ENCODE data around the gene SLIT3.

Gene SLIT3

GRCh38 chr5:168613996-168614395, 686.9 kb downstream of the SLIT3 start:
- DNase-seq (ENCODE audit: extremely low read depth, insufficient read length): no peak

GRCh38 chr5:168613396-168613795, 687.5 kb downstream of the SLIT3 start:
- no peak for TF ChIP-seq CTCF (IDR thresholded peaks at IDR 0.05; ENCODE audit: insufficient read depth, low read length, poor library complexity, severe bottlenecking)
- Histone ChIP-seq H3K36me3 (ENCODE audit: control insufficient read depth, insufficient read depth, low read length) (no peaks in the 10 kb centered on the region), H3K27me3 (replicated peaks; ENCODE audit: control insufficient read depth, insufficient read depth, low read length) (no peaks in the 10 kb centered on the region), H3K4me3 (replicated peaks; ENCODE audit: low read depth, low read length) (no peak overlapping the region)
- no peak for DNase-seq (ENCODE audit: extremely low read depth, insufficient read length)

More at GRCh38 chr5:168613996-168614395, 686.9 kb downstream of the SLIT3 start:
- H3K27me3 ChIP-seq (replicated peaks; ENCODE audit: control insufficient read depth, insufficient read depth, low read length): no peaks in the 10 kb centered on the region
- no peaks in the 10 kb centered on the region for H3K36me3 ChIP-seq (ENCODE audit: control insufficient read depth, insufficient read depth, low read length)
- TF ChIP-seq CTCF (IDR thresholded peaks at IDR 0.05; ENCODE audit: insufficient read depth, low read length, poor library complexity, severe bottlenecking): no peak
- H3K4me3 ChIP-seq (replicated peaks; ENCODE audit: low read depth, low read length): no peak overlapping the region

GRCh38 chr5:168612996-168613395, 687.9 kb downstream of the SLIT3 start:
- no peak for TF ChIP-seq CTCF (IDR thresholded peaks at IDR 0.05; ENCODE audit: insufficient read depth, low read length, poor library complexity, severe bottlenecking)

GRCh38 chr5:168612123-168612522, 688.8 kb downstream of the SLIT3 start:
- Histone ChIP-seq H3K27me3 (replicated peaks; ENCODE audit: control insufficient read depth, insufficient read depth, low read length) (no peaks in the 10 kb centered on the region), H3K4me3 (replicated peaks; ENCODE audit: low read depth, low read length) (no peak overlapping the region), H3K36me3 (ENCODE audit: control insufficient read depth, insufficient read depth, low read length) (no peaks in the 10 kb centered on the region)
- no peak for DNase-seq (ENCODE audit: extremely low read depth, insufficient read length)
- no peak for TF ChIP-seq CTCF (IDR thresholded peaks at IDR 0.05; ENCODE audit: insufficient read depth, low read length, poor library complexity, severe bottlenecking)

More at GRCh38 chr5:168612996-168613395, 687.9 kb downstream of the SLIT3 start:
- Histone ChIP-seq H3K36me3 (ENCODE audit: control insufficient read depth, insufficient read depth, low read length) (no peaks in the 10 kb centered on the region), H3K27me3 (replicated peaks; ENCODE audit: control insufficient read depth, insufficient read depth, low read length) (no peaks in the 10 kb centered on the region), H3K4me3 (replicated peaks; ENCODE audit: low read depth, low read length) (no peak overlapping the region)
- DNase-seq (ENCODE audit: extremely low read depth, insufficient read length): no peak

All from GM06990 (cell line).